MCF 10A (cell line): ENCODE data around the gene RAB37. TPM values are rescaled to one million over a fixed set of nuclear protein-coding genes. Genes with fewer than 3 reads are reported as not detected.

Source experiments
- BruUV-seq: library from RNA; stranded (reverse); fragments of 400-500 nt; replicated peaks from 2 replicates; lab custom pipeline; 2021; lab: Mats Ljungman, UMichigan
- CTCF ChIA-PET: fragments of 300-600 bp; sonication (Branson Sonifier 250); formaldehyde crosslinking; extraction: SDS; loops from one replicate; lab custom pipeline; 2021; ENCODE audit warnings: antibody characterized with exemption, inconsistent platforms; lab: Yijun Ruan, JAX
- POLR2A ChIA-PET: fragments of 300-600, 350-650 bp; sonication (Branson Sonifier 250); formaldehyde crosslinking; extraction: SDS; loops from one replicate; lab custom pipeline; 2020; ENCODE audit warnings: antibody characterized with exemption, inconsistent platforms; lab: Yijun Ruan, JAX
- DNase-seq: peaks from one replicate; pipeline ENCODE4 v3.0.0-alpha.2; 2018; ENCODE audit not compliant: unreplicated experiment
- H3K27ac Mint-ChIP-seq: one replicate; pipeline ENCODE4 v1.8.0; 2022; ENCODE audit warnings: mild to moderate bottlenecking, low read depth, mixed read lengths; ENCODE audit not compliant: unreplicated experiment
- H3K27me3 Mint-ChIP-seq: one replicate; pipeline ENCODE4 v1.8.0; 2022; ENCODE audit warnings: mixed read lengths; ENCODE audit not compliant: insufficient read depth, unreplicated experiment
- H3K36me3 Mint-ChIP-seq: one replicate; pipeline ENCODE4 v1.8.0; 2022; ENCODE audit warnings: mild to moderate bottlenecking, moderate library complexity, mixed read lengths; ENCODE audit not compliant: insufficient read depth, unreplicated experiment
- H3K4me1 Mint-ChIP-seq: one replicate; pipeline ENCODE4 v1.8.0; 2022; ENCODE audit warnings: mixed read lengths; ENCODE audit not compliant: insufficient read depth, unreplicated experiment
- H3K4me3 Mint-ChIP-seq: one replicate; pipeline ENCODE4 v1.8.0; 2022; ENCODE audit warnings: mild to moderate bottlenecking, moderate library complexity, mixed read lengths; ENCODE audit not compliant: unreplicated experiment
- H3K9me3 Mint-ChIP-seq: one replicate; pipeline ENCODE4 v1.8.0; 2022; ENCODE audit warnings: mixed read lengths; ENCODE audit not compliant: unreplicated experiment
- intact Hi-C: fragments of 100-400 bp; cut with micrococcal nuclease; formaldehyde crosslinking; loops from 2 replicates; pipeline ENCODE4 v1.14.1; 2022
- total RNA-seq: library from RNA; stranded (reverse); gene quantifications from 2 replicates; pipeline ENCODE4 v1.2.3, GENCODE V29; 2022
- TF ChIP-seq, protein P1 (sequence below): fragments of 200-600 bp; IDR thresholded peaks from one replicate; pipeline ENCODE4 v1.8.0; 2022; ENCODE audit warnings: antibody characterized with exemption, mild to moderate bottlenecking; ENCODE audit not compliant: unreplicated experiment

RAB37 gene
- total RNA-seq, 1 experiment from 2014 or later, result not detected

DNA sequence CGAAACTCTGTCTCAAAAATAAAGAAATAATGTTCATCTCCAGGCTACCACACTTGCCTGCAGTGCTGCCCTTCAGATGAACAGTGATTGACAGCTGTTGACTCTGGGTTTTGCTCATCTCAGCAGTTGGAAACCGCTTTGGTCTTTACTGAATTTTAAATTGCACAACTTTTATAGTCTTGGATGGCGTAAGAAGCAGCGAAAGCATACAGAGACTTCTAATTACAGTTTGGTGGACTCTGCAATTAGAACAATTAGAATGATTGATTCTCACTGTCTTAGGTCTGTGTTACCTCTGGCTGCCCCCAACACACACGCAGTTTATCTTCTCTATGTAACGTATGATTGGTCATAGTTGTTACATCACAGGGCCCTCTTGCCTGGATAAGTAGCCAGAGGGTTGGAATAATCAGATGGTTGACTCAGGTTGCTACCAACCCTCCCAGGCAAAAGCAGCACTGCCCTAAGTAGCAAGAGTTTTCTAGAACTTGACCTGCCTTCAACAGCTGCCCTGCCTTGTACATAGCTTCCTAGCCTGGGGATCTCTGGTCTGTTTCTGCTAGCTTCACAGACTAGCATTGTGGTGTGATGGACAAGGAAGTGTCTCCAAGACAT is 41.0 kb downstream of the RAB37 start:
- ChIA-PET POLR2A (interaction anchor here (0.6 to 1.1 kb wide), 2 partner anchors 91 to 95 kb away, joined by 3 read pairs; partner anchors contain the start of gene FDXR), CTCF (interaction anchor here (0.6 to 1.0 kb wide), 3 partner anchors 13 to 33 kb away, joined by 3 to 13 read pairs (median 5); no protein-coding TSS in a partner anchor)
- TSS peak; percentile 27 for BruUV-seq
- no peak for DNase-seq
- TF ChIP-seq, protein P1, sequence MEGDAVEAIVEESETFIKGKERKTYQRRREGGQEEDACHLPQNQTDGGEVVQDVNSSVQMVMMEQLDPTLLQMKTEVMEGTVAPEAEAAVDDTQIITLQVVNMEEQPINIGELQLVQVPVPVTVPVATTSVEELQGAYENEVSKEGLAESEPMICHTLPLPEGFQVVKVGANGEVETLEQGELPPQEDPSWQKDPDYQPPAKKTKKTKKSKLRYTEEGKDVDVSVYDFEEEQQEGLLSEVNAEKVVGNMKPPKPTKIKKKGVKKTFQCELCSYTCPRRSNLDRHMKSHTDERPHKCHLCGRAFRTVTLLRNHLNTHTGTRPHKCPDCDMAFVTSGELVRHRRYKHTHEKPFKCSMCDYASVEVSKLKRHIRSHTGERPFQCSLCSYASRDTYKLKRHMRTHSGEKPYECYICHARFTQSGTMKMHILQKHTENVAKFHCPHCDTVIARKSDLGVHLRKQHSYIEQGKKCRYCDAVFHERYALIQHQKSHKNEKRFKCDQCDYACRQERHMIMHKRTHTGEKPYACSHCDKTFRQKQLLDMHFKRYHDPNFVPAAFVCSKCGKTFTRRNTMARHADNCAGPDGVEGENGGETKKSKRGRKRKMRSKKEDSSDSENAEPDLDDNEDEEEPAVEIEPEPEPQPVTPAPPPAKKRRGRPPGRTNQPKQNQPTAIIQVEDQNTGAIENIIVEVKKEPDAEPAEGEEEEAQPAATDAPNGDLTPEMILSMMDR, result no peak
- H3K9me3 Mint-ChIP-seq, result no peaks in the 10 kb centered on the region
- intact Hi-C loops, result no loop called here
- H3K27ac Mint-ChIP-seq, result no peak overlapping the region
- H3K27me3 Mint-ChIP-seq, result no peaks in the 10 kb centered on the region
- H3K4me1 Mint-ChIP-seq, result peaks cover 16% of the 10 kb centered on the region
- peaks cover 4% of the 10 kb centered on the region for H3K36me3 Mint-ChIP-seq
- peak overlapping the region; percentile 16 for H3K4me3 Mint-ChIP-seq

DNA sequence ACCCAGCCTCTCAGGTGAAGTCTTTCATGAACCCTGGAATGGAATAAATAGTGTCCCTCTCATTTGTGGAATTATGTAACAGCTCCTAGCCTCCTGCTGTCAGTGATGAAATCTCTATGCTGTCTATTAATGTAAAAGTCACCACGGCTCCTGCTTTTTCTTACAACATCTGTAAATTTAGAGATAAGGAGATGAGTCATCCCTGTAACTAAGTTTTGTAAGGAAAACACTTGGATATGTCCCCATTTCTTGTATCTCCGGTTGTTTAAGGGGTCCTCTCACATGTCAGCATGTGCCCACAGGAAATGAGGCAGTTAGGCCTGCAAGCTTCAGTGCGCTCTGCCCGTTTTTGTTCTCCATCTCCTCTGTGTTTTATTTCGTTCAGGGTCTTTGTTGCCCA is 41.9 kb downstream of the RAB37 start:
- TF ChIP-seq, protein P1, result no peak
- Mint-ChIP-seq H3K36me3 (no peaks in the 10 kb centered on the region), H3K27me3 (no peaks in the 10 kb centered on the region), H3K4me1 (peaks cover 13% of the 10 kb centered on the region), H3K9me3 (no peaks in the 10 kb centered on the region), H3K27ac (no peak overlapping the region), H3K4me3 (no peak overlapping the region)
- intact Hi-C loops, result no loop called here
- ChIA-PET CTCF (interaction anchor here (0.8 to 1.6 kb wide), 2 partner anchors 12 to 13 kb away, joined by 3 to 13 read pairs; no protein-coding TSS in a partner anchor), POLR2A (no interaction called here)
- BruUV-seq, result no TSS peak
- DNase-seq, result no peak

DNA sequence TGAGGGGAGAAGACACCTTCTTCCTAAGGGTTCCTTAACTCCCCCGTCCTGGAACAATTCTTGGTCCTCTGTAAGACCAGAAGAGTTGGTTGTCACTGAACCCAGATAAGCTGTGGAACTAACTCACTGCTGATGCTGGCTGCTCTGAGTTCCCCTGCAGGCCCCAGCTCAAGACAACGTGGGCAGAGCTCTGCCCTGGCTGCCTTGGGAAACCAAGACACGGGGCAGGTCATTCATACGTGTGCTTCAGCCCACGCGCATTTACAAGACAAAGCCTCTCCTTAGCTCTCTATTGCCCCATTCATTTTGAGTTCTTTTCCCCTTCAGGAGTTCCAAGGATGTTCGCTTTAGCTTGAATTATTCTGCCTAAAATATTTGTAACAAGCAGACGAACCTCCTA is 42.4 kb downstream of the RAB37 start:
- POLR2A ChIA-PET, result no interaction called here
- CTCF ChIA-PET, result interaction anchor here (1.0 to 1.6 kb wide), 2 partner anchors 9 to 12 kb away, joined by 3 to 4 read pairs; no protein-coding TSS in a partner anchor
- BruUV-seq, result no TSS peak
- H3K36me3 Mint-ChIP-seq, result no peaks in the 10 kb centered on the region
- peaks cover 11% of the 10 kb centered on the region for H3K4me1 Mint-ChIP-seq
- H3K27ac Mint-ChIP-seq, result no peak overlapping the region
- intact Hi-C loops, result no loop called here
- no peak overlapping the region for H3K4me3 Mint-ChIP-seq
- no peaks in the 10 kb centered on the region for H3K27me3 Mint-ChIP-seq
- TF ChIP-seq, protein P1, result no peak
- no peak for DNase-seq
- no peaks in the 10 kb centered on the region for H3K9me3 Mint-ChIP-seq

DNA sequence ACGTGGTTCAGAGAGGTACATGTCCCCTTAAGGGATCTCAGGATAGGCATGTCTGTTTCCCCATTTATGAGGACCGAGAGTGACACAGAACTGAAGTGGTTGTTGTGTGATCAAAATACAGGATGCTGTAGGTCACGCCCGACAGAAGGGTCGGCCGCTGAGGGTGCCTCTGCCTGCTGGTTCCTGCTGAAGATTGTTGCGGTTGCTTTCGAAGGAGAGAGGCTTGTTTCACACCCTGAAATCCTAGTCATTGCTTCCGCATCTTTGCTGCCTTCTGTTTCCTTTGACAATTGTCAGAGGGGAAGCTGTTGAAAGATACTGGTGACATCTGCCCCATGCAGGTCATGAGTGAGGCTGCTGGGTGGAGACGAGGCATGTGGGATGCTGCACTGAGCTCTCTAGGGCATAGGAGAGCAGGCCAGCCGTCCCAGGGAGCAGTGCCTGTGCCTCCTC is 42.9 kb downstream of the RAB37 start:
- POLR2A ChIA-PET, result no interaction called here
- no TSS peak for BruUV-seq
- TF ChIP-seq, protein P1, result no peak
- CTCF ChIA-PET, result interaction anchor here (1.0 to 1.6 kb wide), 2 partner anchors 9 to 12 kb away, joined by 3 to 4 read pairs; no protein-coding TSS in a partner anchor
- H3K4me3 Mint-ChIP-seq, result no peak overlapping the region
- no peaks in the 10 kb centered on the region for H3K9me3 Mint-ChIP-seq
- DNase-seq, result no peak
- no peak overlapping the region for H3K27ac Mint-ChIP-seq
- H3K27me3 Mint-ChIP-seq, result no peaks in the 10 kb centered on the region
- no peaks in the 10 kb centered on the region for H3K36me3 Mint-ChIP-seq
- intact Hi-C loops, result no loop called here
- peaks cover 11% of the 10 kb centered on the region for H3K4me1 Mint-ChIP-seq
